Peyer's patch (tissue), 4 donors: ENCODE results near the gene SHB.

Source experiments
- POLR2A ChIP-seq, 2 donors: fragments of 450-650 bp; IDR thresholded peaks; one replicate each; pipeline ENCODE4 v1.5.1; 2017; ENCODE audit warnings: antibody characterized with exemption in 2 of 2, mild to moderate bottlenecking in 2 of 2, moderate library complexity in 2 of 2
- TF ChIP-seq, protein P1 (sequence below), 6 experiments: fragments of 450-650 bp in 4 of 6; fragments of 200-600 bp in 2 of 6; sonication (generic) in 1 of 6; IDR thresholded peaks; one replicate each; pipeline ENCODE4 v1.5.1; 2017 to 2019; ENCODE audit warnings: antibody characterized with exemption in 6 of 6, mild to moderate bottlenecking in 3 of 6, moderate library complexity in 1 of 6

GRCh38 chr9:37974506-37975173 lies 94.4 kb downstream of the SHB start:
- TF ChIP-seq, protein P1, sequence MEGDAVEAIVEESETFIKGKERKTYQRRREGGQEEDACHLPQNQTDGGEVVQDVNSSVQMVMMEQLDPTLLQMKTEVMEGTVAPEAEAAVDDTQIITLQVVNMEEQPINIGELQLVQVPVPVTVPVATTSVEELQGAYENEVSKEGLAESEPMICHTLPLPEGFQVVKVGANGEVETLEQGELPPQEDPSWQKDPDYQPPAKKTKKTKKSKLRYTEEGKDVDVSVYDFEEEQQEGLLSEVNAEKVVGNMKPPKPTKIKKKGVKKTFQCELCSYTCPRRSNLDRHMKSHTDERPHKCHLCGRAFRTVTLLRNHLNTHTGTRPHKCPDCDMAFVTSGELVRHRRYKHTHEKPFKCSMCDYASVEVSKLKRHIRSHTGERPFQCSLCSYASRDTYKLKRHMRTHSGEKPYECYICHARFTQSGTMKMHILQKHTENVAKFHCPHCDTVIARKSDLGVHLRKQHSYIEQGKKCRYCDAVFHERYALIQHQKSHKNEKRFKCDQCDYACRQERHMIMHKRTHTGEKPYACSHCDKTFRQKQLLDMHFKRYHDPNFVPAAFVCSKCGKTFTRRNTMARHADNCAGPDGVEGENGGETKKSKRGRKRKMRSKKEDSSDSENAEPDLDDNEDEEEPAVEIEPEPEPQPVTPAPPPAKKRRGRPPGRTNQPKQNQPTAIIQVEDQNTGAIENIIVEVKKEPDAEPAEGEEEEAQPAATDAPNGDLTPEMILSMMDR (IDR thresholded peaks at IDR 0.05), result no peak
- no peak for TF ChIP-seq POLR2A (IDR thresholded peaks at IDR 0.05)
